RWPE2 (cell line): ENCODE measurements around the gene SLC25A27.
A peak's percentile ranks its signal among the peaks of the same experiment; 100 is the strongest.

Experiments used
- ATAC-seq: fragments of 200-7000 bp; cut with Tn5 transposase; 3 replicates; pipeline ENCODE4 v1.9.1; 2021; ENCODE audit warnings: low read depth
- DNase-seq: peaks from one replicate; pipeline ENCODE4 v3.0.0-alpha.2; 2020; ENCODE audit warnings: low spot score
- H3K27ac ChIP-seq: fragments of 450-650 bp; 2 replicates; pipeline ENCODE4 v1.5.1; 2017; ENCODE audit warnings: mild to moderate bottlenecking; ENCODE audit not compliant: poor library complexity, severe bottlenecking
- H3K27me3 ChIP-seq: fragments of 250-450 bp; sonication (Bioruptor Pico); 2 replicates; pipeline ENCODE4 v1.5.1; 2021; ENCODE audit warnings: mild to moderate bottlenecking, moderate library complexity; ENCODE audit not compliant: insufficient read depth, poor library complexity, severe bottlenecking
- H3K36me3 ChIP-seq: fragments of 250-450 bp; sonication (Bioruptor Pico); 2 replicates; pipeline ENCODE4 v1.5.1; 2020; ENCODE audit warnings: low read depth, mild to moderate bottlenecking, moderate library complexity
- H3K4me1 ChIP-seq: fragments of 250-450 bp; sonication (Bioruptor Pico); 2 replicates; pipeline ENCODE4 v1.5.1; 2021; ENCODE audit warnings: mild to moderate bottlenecking, moderate library complexity; ENCODE audit not compliant: insufficient read depth, poor library complexity, severe bottlenecking
- H3K4me3 ChIP-seq: fragments of 250-450 bp; sonication (Bioruptor Pico); 2 replicates; pipeline ENCODE4 v1.5.1; 2021; ENCODE audit warnings: mild to moderate bottlenecking, moderate library complexity; ENCODE audit not compliant: severe bottlenecking
- H3K9me3 ChIP-seq: fragments of 250-450 bp; sonication (Bioruptor Pico); 2 replicates; pipeline ENCODE4 v1.5.1; 2021; ENCODE audit warnings: mild to moderate bottlenecking, moderate library complexity; ENCODE audit not compliant: severe bottlenecking
- CTCF ChIP-seq: fragments of 450-650 bp; IDR thresholded peaks from one replicate; pipeline ENCODE4 v1.5.1; 2017; ENCODE audit warnings: mild to moderate bottlenecking, moderate library complexity; ENCODE audit not compliant: poor library complexity, severe bottlenecking

The SLC25A27 gene

GRCh38 chr6:46688117-46688965 lies 35.6 kb downstream of the SLC25A27 start:
- H3K27ac ChIP-seq = no peak overlapping the region
- no peak for TF ChIP-seq CTCF
- H3K27me3 ChIP-seq = no peaks in the 10 kb centered on the region
- H3K9me3 ChIP-seq = no peaks in the 10 kb centered on the region
- ATAC-seq = no peak
- no peak overlapping the region for H3K4me3 ChIP-seq
- peak; percentile 47 for DNase-seq
- H3K36me3 ChIP-seq = no peaks in the 10 kb centered on the region
- no peaks in the 10 kb centered on the region for H3K4me1 ChIP-seq

GRCh38 chr6:46688966-46689335 lies 36.2 kb downstream of the SLC25A27 start:
- Histone ChIP-seq H3K27ac (no peak overlapping the region), H3K4me3 (no peak overlapping the region), H3K36me3 (no peaks in the 10 kb centered on the region), H3K4me1 (no peaks in the 10 kb centered on the region), H3K27me3 (no peaks in the 10 kb centered on the region), H3K9me3 (no peaks in the 10 kb centered on the region)
- TF ChIP-seq CTCF = no peak
- no peak for DNase-seq
- ATAC-seq = no peak

GRCh38 chr6:46689657-46690056 lies 36.9 kb downstream of the SLC25A27 start:
- Histone ChIP-seq H3K4me3 (no peak overlapping the region), H3K36me3 (no peaks in the 10 kb centered on the region), H3K4me1 (no peaks in the 10 kb centered on the region), H3K27me3 (no peaks in the 10 kb centered on the region), H3K27ac (no peak overlapping the region), H3K9me3 (no peaks in the 10 kb centered on the region)
- no peak for TF ChIP-seq CTCF
- ATAC-seq = no peak
- DNase-seq = no peak

GRCh38 chr6:46690141-46690755 lies 37.5 kb downstream of the SLC25A27 start:
- H3K4me3 ChIP-seq = no peak overlapping the region
- no peaks in the 10 kb centered on the region for H3K27me3 ChIP-seq
- no peaks in the 10 kb centered on the region for H3K9me3 ChIP-seq
- no peak overlapping the region for H3K27ac ChIP-seq
- no peak for TF ChIP-seq CTCF
- ATAC-seq (no peak), DNase-seq (no peak)
- no peaks in the 10 kb centered on the region for H3K4me1 ChIP-seq
- H3K36me3 ChIP-seq = no peaks in the 10 kb centered on the region
